ENCODE results near the gene SUPT20H.

- TF ChIP-seq ZNF384 (IDR thresholded peaks at IDR 0.05) (no peak), BHLHE40 (IDR thresholded peaks at IDR 0.05; ENCODE audit: borderline replicate concordance) (no peak), ARNT (IDR thresholded peaks at IDR 0.05) (no peak)
Measured at GRCh38 chr13:37046062-37046461, 13.4 kb downstream of the SUPT20H start.
